HG02763 (cell line): ENCODE results near the gene ZNF14.
"Not testable (repeated sequence)": the region's sequence is repeated elsewhere in the genome, so short reads cannot be mapped to it uniquely, and the experiment has no call there.

ENCODE experiments used
- ATAC-seq: cut with Tn5 transposase; IDR thresholded peaks from one replicate; pipeline ENCODE4 v1.9.1; 2021; ENCODE audit warnings: mild to moderate bottlenecking, moderate library complexity; ENCODE audit not compliant: unreplicated experiment

Gene ZNF14

DNA sequence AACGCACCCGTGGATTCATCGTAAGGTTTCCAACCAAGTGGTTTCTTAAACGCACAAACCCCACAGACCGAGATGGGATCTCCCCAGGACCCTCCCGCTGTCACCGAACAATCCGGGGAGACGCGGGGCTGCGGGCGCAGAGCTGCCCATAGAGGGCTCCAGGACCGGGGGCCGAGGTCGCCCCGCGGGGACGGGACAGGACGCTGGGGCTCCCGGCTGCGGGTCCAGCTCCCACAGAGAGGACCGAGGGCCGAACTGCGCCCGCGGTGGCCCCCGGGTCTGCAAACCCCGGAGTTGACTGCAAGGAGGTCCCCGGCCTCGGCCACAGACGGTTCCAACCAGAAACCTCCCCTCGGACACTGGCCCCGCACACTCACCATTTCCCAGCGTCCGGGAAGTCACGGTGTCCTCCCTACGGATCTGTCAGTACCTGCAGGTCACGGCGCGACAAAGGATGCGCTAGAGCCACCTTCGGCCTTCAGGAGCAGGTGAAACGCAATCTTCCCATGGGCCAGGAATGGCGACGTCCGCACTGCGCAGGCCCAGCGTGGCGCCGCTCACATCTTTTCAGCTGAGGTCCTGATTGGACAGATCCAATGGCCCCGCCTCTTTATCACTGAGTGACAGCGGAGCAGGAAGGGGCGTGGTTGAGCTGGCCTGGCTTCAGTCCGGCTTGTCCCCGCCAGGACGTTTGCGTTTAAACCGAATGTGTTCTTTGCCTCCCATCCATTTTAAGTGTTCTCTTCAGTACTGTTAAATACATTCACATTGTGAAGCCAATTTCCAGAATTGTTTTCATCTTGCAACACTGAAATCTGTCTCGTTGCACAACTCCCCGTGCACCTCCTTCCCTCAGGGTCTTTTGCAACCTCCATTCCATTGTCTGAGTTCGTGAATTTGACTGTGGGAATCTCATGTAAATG lies at the start of gene ZNF14:
ZNF14 (minus strand) TSS at position 534 of the 923 bp plus-strand sequence; CDS start at position 380, 154 bp downstream.
- peak; percentile 98 for ATAC-seq

DNA sequence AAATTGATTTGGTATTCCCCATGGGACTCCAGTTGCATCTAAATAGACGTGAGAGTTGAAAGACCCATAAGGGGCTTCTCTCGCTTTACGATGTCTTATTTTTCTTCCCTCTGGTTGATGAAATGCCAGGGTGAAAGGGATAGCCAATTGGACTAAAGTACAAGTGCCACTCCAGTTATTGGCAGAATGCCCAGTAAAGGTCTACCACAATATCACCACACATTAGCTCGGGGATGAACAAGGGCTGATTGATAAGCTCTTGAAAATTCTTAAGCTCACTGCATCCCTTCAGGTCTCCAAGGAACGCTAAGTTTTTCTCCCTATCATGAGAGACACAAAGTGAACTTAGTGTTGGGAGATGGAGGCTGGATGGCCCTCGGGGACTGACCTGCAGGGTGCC lies 48.9 kb upstream of the ZNF14 start:
- not testable (repeated sequence) for ATAC-seq

DNA sequence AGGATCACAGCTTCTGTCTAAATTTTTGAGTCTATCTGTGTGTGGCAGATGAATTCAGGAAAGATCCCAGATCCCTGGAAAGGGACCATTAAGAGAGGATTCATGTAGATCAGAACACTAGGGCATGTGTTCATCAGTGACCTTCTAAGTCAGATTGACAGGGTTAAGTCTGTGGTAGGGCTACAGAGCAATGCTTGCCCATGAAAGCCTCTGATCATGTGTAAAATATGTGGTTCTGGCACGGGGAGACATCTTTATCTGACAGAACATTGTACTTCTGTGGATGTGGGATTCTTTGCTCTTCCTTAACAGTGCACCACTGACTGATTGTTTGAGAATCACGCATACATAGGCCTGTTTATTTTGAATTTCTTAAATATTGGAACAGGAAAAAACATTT lies 45.8 kb upstream of the ZNF14 start:
- ATAC-seq = no peak

DNA sequence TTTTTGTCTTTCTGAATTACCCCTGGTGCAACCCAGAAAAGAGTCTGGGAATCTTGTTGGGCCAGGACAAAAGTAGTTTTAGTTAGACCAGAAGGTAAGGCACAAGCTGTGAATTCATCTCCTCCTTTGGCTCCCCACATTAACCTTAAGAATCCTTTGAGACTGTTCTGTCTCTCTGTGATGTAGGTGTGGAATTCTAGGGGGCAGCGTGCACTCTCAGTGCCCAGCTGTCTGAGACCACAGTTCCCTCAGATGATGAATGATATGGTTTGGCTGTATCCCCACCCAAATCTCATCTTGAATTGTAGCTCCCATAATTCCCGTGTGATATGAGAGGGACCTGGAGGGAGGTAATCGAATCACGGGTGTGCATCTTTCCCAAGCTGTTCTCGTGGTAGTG lies 44.8 kb upstream of the ZNF14 start:
- ATAC-seq = no peak

DNA sequence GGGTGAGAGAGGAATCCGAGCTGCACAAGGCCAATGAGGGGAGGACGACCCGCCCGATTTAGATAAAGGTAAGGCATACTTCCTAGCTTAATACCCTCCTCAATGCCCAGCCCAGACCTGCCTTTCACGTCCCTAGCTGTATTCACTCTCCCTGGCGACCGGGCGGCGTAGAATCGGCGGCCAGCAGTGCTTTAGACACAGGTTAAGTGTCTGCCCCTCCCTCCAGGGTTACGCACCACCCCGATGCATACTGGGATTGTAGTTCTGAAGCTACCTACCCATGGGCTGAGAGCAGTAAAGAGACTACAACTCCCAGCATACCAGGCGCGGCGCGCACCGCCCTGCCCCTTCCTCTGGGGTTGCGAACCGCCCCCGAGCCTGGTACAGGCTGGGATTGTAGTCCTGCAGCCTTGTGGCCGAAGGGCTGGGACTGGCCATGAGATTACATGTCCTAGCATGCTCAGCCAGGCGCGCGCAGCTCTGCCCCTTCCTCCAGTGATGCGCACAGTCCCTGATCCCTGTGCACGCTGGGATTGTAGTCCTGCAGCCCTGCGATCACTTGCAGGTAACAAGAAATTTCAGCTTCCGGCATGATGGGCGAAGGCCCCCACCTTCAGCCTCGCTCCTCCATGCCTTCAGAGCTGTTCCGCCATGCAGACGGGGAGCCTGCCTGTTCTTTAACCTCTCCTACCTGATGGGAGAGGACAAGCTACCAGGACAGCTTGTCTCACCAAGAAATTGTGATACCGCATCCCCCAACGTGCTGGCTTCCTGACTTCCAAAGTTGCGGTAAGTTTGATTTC lies 43.5 kb upstream of the ZNF14 start:
- ATAC-seq = peak; percentile 96

DNA sequence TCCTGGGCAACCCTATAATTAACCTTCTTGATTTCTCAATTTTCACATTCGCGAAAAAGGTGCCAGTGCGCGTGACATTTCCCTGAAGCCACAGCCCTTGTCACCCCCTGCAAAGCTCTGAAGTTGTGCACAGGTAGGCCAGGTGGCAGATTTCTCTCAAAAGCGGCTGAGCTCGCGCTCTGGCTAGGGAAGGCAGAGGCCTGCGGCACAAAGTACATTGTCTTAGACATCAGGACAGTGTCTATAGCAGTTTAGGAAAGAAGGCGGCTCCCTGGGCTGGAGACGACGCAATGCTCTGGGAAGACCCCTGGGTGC lies 42.9 kb upstream of the ZNF14 start:
- ATAC-seq = no peak

DNA sequence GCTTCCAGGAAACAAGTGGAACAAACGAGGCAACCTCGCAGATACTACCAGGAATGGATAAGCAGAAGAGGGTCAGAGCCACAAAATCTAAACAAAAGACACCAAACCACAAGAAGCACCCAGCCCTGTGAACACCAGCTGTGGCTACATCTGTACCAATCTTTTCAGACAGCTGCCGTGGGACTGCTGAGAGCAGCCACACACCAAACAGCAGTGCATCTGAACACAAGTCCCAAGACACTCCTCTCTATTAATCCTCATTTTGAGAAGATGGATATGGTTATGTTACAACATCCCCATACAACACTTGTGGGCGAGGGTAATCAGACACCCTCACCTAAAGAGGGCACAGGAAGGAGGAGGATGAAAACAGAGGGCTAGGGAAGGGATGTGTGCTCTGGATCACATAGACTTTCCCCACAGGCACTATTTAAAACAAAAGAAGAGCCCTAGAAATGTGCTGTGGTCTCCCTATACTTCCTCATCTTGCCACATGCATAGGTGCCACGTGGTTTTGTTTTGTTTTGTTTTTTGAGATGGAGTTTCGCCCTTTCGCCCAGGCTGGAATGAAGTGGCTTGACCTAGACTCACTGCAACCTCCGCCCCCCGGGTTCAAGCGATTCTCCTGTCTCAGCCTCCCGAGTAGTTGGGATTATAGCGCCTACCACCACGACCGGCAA lies 41.6 kb upstream of the ZNF14 start:
- ATAC-seq = no peak

DNA sequence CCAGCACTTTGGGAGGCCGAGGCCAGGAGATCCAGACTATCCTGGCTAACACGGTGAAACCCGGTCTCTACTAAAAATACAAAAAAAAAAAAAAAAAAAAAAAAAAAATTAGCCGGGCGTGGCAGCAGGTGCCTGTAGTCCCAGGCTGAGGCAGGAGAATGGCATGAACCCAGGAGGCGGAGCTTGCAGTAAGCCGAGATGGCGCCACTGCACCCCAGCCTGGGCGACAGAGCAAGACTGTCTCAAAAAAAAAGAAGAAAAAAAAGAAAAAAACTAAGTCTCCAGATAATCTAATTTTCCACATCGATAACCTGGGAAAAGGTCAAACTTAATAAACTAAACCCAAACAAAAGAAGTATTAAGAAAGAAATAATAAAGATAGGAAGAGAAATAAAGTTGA lies 39.1 kb upstream of the ZNF14 start:
- ATAC-seq = not testable (repeated sequence)

DNA sequence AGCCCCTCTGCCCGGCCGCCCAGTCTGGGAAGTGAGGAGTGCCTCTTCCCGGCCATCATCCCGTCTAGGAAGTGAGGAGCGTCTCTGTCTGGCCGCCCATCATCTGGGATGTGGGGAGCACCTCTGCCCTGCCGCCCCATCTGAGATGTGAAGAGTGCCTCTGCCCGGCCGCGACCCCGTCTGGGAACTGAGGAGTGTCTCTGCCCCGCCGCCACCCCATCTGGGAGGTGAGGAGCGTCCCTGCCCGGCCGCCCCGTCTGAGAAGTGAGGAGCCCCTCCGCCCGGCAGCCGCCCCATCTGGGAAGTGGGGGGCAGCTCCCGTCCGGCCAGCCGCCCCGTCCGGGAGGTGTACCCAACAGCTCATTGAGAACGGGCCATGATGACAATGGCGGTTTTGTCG lies 37.1 kb upstream of the ZNF14 start:
- not testable (repeated sequence) for ATAC-seq

DNA sequence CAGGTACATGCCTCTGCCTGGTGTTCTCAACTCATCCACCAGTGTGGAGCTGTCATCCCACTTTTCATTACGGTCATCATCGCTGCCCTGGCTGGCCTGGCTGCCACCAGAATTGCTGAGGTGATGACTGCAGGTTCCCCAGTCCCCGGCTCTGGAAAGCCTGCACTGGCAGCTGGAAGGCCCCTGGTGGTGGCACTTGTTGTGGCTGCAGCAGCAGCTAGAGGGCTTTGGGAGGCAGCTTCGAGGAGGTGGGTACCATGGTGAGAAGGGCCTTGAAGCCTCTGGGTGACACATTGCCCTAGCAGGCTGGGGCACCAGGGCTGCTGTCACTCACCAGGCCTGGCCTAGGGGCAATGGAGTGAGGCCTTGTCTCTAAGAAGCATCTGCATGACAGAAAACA lies 25.3 kb upstream of the ZNF14 start:
- ATAC-seq = no peak

DNA sequence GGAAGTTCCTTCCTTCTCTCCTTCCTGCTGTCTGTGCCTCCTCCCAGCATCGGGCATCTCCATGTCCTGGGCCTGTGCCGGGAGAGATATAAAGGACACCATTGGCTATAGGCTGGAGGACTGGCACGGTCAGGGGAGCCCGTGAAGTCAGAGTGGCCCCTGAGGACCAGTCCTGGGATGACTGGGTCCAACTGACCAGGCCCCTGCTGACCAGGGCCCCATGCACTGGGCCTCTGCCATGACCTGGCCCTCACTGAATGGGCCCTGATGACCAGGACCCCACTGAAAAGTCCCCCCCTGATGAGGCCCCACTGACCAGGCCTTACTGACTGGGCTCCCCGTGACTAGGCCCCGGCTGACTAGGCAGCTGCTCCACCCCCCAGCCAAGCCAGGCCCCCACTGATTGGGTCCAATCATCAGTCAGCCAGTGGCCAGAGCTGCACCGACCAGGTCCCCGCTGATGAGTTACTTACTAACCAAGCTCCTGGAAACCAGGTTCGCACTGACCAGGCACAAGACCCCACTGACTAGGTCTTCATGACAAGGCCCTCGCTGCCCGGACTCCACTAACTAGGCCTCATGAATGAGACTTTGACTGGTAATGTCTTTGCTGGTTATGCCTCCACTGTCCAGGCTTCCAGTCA lies 20.0 kb upstream of the ZNF14 start:
- no peak for ATAC-seq

DNA sequence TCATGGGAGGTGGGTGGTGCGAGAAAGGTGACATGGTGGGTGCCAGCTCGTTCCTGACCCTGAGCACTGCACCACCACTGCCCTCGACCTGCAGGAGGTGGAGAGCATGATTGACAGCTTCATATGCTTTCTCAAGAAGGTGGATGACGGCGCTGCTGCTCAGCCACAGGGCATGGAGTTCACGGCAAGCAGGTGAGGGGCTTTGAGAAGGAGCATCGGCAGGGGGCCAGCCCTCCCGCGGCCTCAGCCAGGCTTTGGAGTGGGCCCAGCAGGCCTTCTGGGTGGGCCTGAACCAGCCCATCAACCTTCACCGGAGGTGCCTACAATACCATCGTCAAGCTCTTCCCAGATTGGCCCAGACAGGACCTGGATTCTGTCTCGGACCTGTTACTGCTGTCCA lies 18.9 kb upstream of the ZNF14 start:
- ATAC-seq = no peak

DNA sequence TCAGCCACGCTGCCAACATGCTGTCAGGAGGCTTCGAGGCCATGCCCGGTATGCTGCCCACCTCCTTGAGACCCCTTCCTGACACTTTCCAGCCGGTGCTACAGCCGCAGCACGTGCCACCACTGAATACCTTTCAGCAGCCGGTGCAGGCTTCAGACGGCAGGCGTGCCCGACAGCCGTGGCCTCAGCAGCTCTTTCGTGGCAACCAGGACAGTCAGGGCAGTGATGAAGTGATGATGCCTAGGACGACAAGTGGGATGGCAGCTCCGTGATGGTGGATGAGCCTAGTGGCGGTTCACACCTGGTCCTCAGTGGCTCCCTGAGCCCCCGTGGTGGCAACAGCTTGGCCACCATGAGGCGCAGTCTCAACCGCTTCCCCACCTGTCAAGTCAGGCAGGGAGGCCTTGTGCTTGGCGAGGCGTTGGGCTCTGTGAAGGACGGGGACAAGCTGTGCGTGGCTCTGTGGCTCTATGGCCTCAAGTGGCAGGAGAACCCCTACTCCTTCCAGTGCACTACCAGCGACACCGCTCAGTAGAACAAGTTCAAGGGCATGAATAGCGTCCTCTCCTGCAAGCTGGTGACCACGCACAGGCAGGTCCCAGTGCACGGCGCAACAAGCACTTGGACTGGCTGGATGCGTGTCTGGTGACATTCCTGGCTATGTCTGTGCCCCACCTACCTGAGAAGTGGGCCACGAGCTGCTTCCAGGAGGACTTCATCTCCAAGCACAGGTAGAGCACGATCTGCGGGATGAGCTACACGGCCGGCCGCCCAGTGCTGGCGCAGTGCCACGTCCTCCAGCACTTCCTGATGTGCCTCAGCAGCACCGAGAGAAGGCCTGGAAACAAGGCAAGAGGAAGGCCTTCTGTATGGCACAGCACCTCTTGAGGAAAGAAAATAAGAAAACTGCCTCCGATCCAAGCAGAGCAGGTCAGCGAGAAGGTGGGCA lies 18.2 kb upstream of the ZNF14 start:
- no peak for ATAC-seq

DNA sequence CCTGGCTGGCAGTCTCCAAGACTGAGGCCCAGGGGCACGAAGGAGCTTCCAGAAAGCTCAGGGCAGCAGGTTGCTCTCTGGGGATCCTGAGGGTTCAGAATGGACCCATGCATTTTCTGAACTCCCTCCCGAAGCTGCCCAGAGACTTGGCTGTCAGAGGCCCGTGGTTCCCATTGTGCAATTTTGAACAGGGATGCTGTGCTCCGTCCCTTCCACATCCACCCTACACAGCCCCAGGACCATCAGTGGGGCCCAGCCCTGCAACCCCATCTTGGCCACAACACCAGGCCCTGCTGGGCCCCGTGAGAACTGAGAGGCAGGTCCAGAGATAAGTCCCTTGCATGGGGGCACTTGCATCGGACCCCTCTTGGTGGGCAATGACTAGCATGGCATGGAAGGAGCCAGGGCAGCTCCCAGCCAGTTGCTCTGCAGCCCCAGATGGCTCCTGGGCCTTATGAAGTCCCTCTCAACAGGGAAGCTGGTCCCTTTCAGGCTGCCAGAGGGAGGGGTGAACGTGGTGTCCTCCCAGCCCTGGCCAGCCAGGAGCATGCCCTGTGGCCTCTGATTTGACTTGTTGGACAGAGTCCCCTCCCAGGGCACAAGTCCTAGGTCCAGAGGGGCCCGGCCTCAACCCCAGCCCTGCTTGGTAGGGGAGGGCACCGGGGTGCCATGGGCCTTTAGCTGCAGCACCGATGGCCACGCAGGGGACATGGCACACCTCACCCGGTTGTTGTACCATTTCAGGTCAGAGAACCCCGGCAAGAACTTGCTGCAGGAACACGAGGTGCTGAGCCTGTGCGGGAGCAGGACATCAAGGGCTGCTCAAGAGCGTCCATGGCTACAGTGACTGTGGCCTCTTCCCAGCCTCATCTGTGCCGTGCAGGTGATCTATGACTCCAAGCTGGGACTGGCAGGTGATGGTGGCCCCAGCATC lies 17.3 kb upstream of the ZNF14 start:
- ATAC-seq = no peak

DNA sequence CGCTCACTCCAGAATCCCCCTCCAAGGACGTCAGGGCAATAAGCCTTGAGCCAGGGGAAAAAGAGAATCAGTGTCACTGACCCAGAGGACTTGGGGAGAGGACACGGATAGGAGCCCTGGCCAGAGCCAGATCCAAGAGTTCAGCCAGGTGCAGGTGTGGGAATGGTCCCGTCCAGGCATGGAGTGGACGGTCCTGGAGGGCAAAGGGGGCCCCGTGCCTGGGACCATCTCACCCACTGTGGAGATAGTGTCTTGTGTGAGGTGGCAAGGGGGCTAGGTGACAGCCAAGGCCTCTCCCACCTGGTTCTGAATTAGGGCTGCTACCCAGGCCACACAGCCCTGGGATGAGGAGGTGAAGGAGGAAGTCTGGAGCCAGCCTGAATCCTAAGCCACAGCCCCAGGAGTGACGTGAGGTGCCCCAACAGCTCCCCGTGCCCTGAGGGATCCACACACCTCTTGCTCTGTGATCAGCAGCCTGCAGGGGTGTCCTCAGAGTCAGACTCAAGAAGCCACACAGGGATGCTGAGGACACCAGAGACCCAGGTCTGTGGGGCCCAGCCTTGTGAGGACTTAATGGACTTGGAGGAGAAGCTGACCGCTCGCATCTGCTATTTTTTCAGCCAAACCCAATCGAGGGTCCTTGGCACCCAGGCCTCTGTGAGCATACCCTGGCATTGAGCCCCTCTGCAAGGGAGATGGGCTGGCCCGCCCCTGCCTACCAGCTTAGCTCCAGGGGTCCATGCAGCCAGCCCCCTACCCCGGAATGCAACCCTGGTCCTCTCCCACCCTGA lies 16.4 kb upstream of the ZNF14 start:
- no peak for ATAC-seq

DNA sequence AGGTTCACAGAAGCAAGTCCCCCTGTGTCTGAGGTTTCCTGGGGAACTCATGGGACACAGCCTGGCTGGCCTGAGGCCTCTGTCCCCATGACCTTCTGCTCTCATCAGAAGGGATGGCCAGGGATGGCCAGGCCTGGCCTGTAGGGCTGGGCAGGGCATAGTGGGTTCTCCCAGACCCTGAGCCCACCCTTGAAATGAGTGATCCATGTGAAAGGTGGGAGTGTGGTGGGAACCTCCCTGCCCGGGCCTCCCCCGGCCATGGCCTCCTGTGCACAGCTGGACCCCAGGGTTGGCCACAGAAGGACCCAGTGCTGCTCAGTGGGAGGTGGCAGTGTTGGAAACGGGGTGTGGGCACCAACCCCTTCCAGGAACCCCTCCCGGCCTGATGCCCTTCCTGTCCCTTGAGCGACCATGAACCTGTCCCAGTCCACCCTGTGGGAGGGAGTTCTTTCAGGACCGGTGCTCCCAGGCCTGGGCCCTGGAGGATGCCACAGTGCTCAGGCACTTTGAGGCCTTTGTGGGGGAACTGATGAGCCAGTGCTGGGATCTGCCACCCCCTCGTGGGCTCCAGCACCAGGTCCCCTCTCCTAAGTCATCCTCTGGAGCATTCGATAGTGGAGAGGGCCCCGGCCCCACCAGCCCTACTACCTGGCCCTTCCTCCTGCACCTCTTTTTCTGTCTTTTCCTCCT lies 15.5 kb upstream of the ZNF14 start:
- ATAC-seq = no peak
